Stimulated activated CD4-positive, alpha-beta T cell treated with anti-CD3 and anti-CD28 coated beads, Interleukin-2, amount 100 ng/mL, for 24 hours (primary cell): ENCODE measurements around the gene GRIP1.
"Not testable (repeated sequence)": the region's sequence is repeated elsewhere in the genome, so short reads cannot be mapped to it uniquely, and the experiment has no call there.

Experiments used
- DNase-seq, 2 donors: peaks; one replicate each; pipeline ENCODE4 v3.0.0-alpha.2; 2020

Gene GRIP1

DNA sequence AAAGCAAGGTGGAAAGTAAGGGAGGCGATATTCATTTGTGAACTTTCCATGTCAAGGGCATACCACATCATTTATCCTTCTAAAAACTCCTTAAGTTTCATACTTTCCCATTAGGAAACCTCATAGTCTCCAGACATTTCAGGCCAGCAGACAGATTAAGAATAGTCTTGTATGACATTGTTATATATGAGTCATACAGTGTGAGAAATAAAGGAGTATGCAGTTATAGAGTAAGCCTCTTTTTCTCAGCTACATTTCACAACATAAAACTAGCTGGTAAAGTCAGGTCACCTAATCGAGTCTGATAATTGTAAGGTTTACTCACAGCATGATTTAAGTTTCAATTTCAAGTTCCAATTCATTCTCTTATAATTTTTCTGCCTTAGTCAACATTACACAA is 164.3 kb downstream of the GRIP1 start:
- DNase-seq: no peak

DNA sequence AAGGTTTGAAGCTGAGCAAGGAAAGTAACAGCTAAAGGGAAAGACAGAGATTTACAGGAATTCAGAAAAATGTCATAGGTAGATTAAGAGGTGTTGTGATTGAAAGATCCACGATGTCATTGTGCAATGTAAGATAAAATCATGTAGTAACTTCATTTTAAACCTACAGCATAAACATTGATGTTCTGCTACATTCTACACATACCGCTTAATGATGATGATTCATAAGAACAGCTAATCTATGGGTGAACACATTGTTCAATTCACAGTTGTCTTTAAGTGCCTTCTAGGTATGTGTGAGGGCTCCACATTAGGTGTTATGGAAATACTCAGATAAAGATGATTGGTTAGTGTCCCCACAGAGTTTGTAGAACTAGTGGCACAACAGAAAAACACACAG is 170.9 kb downstream of the GRIP1 start:
- DNase-seq: no peak

DNA sequence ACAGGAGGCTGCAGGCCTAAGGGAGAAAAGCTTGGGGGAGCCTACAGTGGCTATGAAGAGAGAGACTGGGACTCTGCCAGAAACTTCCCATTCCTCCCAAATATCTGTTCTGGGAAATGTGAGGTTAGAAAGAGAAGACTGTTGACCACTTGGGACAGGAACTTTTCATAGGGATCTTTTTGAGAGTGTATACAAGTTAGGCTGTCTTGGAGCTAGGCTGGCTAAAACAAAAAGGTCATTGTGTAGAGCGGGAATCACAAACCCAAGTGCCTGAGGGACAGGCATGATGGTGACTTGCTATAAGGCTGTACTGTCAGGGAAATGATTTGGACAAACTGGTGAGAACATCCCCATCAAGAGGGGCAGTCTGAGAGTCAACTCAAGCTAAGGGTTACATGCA is 175.1 kb downstream of the GRIP1 start:
- no peak for DNase-seq

DNA sequence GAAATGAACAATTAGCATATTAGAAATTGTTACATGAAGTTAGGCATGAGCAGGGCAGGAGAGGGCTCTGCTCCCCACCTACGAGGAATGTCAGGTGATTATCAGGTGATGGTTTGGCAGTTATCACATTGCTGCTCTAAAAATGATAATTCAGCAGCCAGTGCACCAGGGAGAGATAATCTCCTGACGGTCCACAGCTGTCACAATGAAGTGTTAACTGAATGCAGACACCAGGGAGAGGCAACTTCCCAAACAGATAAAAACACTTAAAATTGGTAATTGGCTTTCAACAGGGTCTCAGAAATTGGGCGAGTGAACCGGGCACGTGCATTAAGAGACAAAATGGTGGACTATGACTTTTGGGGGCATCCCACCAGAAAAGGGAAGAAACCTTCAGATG is 176.0 kb downstream of the GRIP1 start:
- DNase-seq: no peak

DNA sequence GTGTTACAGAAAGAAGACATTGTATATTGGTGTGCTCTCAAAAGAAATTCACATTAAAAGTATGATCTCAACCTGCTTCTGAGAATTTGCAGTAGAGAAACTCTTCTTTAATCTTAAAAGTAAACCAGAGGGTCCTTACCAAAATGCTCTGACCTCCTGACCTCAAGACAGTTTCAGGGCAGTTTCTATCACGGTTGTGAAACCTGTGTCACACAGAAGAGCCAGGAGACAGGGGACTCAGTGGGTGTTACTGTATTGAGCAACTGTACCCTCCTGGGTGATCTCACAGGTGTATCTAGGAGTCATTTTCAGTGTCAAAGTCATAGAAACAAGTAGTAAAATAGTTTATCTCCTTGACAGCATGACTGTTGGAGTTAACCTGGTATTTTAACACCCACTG is 178.0 kb downstream of the GRIP1 start:
- DNase-seq: no peak

DNA sequence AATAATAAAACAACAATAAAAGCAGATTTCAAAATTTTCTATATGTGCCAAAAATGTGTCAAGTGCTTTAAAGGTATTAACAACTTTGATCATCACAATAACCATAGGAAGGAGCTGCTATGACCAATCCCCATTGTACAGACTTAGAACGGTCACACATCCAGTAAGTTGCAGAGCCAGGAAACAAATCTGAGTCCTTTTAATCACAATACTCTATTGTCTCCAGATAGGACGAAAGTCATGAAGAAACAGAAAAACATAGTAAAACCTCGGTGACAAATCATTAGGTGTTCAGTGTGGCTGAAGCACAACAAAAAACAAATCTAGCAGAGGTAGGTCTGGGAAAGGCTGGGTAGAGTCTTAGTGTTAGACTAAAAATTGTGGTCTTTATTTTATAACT is 178.8 kb downstream of the GRIP1 start:
- no peak for DNase-seq

DNA sequence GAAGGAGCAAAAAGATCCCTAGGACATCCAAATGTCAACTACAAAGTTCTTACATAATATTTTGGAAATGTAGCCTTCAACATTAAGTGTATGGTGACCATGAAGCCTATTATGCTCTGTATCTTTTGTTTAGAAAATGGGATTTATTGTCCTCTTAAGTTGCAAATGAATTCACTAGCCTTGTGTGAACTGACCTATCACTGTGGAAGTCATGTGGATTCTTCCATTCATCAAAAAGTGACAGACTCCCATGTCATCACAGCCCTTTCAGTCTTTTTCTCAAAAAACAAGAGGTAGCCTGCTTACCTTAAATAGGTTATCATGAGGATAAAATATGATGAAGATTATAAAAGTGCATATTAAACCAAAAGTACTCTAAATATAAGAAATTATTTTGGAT is 179.9 kb downstream of the GRIP1 start:
- DNase-seq: no peak

DNA sequence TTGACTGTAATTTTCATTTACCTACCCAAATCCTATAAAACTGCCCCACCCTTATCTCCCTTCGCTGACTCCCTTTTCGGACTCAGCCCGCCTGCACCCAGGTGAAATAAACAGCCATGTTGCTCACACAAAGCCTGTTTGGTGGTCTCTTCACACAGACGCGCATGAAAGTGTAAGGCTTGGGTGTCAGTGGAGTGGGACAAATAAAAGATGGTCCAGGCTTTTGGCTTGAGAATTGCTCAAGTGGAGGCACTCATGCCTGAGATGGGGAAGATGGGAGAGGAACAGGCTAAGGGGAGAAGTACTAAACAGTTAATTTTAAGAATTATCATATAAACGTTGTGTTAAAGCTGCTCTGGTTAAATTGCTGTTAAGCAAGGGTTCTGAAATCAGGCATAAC is 180.8 kb downstream of the GRIP1 start:
- DNase-seq: not testable (repeated sequence)

DNA sequence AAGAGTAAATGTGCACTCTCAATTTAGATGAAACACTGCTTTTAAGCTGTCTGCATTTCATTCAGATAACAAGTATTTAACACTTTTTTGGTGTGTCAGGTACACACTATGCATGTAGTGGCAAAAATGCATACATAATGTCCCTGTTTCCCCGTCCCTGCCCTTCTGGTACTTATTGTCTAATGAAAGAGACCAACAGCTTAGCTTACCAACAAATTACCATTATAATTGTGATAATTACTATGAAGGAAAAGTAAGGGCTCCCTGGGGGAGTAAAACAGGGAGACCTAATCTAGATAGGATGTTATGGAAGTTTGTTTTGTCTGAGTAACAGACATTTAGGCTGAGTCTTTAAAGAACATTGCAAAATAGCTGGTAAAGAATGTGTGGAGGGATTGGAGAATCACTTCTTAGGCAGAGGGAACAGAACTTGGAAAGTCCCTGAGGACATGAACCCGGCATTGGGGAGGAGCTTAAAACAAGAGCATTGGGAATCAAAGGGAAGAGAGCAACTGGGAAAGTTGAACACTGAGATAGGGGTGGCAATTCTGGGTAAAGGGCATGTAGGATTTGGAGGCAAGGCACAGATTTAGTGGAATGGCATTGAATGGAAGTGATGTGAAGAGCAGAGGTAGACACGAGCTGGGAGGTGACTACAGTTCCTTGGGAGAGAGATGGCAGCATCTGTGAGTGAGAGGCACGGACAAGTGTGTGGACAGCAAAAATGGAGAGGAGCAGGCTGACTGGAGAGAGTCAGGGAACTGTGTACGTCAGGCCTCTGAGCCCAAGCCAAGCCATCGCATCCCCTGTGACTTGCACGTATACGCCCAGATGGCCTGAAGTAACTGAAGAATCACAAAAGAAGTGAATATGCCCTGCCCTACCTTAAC is 181.6 kb downstream of the GRIP1 start:
- DNase-seq: no peak

DNA sequence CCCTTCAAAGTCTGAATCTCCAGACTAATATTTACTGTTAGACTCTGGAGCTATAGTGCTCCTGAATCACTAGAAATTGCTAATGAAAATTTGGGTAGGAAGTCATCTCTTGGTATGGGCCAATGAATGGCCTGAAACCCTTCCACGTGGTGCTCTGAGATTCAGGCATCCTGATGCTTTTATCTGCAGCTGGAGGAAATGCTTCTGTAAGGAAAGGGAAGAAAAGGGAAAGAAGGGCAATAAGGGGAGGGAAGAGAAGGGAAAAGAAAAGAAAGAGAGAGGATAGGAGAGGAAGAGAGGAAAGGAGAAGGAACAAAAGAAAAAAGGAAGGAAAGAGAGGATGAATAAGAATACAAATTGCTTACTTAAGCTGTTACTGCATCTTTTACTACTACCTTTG is 182.3 kb downstream of the GRIP1 start:
- DNase-seq: no peak

DNA sequence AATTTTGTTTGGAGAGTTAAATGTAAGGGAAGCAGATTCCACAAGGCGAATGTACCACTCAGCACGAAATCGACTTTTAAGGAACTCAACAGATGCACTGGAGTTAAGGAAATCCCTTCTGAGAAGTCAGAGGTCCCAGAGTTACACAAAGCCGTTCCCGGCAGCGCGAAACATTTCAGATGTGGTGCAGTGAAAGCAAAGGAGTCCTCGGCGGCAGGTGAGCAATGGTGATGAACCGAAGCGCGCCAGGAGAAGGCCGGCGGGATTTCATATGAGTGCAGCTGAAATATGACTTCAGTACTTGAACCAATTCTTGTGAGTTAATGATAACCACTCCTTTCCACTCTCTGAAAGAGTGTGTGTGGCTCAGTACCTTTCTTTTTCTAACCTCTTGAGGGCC is 183.2 kb downstream of the GRIP1 start:
- DNase-seq: no peak

DNA sequence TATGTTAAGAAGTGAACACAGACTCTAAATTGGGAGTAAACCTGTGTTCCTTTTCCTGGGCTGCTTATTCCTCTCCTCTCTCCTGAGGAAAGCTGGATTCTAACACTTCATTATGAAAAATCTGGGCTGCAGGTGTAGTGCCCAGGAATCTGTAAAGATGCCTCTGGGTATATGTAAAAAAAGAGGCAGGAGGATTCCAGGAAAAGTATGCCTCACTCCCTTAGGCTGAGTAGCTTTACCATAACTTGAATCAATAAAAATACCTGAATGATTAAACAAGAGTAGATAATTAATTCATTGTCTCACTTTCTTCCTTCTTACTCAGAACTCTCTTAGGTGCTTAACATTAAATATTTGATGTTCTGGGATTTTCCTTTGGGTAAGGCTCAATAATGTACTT is 185.1 kb downstream of the GRIP1 start:
- DNase-seq: no peak

DNA sequence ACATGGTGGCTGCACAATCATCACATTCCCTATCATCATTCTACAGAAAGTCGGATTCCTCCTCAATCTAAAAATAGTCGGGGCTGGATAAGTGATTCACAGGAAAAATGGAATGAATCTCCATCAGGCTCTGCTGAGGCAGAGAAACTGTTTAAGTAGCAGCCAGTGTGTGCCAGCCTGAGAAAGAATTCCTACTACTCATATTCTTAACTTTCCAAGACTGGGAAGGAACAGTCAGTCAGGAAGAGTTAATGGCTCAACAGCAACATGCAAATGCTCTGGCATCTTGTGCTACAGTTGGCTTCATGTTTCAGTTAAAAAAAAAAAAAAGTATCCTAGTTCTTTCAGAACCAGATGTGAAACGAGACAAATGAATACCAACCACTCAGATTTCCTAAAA is 187.0 kb downstream of the GRIP1 start:
- DNase-seq: no peak

DNA sequence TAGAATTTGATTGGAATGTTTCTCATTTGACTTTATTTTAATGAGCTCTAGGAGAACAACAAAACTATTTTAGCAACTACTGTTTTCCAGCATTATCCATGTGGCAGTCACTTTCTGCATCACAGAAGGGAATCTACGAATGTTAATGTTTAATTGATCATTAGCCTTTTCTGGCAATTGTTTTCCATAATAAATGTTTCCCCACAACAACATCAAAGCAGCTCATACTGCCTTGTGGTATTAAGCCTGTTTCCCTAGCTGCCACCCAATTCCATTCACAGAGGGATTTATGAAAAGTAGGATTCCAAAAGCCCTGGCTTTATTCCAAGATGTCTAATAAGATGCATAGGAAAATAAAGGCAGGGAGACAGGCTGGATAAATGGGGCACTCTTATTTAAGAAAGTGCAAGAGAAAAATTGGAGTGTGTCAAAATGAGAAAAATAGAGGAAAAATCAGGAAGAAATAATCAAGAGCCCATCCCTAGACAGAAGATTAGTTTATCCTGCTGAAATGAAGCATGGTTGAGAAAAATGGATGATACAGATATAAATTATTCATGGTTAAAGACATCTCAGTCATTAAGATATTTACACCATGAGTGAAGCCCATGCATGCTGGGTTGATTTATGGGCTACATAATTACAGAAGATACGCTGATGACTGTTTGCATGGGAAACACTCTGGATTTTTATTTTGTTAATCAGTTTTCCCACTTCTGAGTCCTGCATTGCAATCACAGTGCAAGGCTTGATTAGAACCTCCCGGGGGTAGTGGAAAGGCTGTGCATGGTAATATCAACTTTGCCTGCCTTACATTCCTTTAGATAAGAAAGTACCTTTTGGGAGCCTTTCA is 196.3 kb downstream of the GRIP1 start:
- no peak for DNase-seq

DNA sequence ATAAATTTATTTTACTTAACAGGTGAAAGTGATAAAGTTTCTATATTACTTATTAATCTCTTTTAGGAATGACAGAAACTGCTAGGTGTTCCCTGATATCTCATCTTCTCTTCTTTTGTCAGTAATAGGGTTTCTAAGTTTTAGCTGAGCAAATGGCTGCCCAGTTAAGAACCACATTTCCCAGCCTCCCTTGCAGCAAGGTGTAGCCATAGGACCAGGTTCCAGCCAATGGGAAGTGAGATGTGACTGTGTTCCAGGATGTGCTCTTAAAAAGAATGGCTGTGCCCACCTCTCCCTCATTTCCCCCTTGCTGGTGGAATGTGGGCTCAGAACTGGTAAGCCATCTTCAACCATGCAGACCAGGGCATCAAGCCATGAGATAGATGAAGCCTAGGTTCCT is 210.9 kb downstream of the GRIP1 start:
- no peak for DNase-seq

DNA sequence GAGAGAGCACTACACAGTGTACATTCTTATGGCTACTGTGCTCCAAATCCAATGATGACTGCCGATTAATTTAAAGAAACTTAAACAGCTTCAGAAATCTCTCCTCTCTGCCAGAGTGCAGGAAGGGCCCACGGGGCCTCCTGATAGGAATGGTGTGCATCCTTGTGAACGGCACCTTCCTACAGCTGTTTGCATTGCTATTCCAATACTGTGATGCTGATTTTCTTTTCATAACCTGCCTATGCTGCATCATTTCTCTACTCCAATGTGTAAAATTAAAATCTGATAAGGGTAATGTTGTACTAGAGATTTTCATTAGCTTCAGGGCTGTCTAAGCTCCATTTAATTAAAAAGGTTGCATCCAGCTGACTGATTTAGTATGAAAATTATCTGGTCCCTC is 217.5 kb downstream of the GRIP1 start:
- DNase-seq: no peak

DNA sequence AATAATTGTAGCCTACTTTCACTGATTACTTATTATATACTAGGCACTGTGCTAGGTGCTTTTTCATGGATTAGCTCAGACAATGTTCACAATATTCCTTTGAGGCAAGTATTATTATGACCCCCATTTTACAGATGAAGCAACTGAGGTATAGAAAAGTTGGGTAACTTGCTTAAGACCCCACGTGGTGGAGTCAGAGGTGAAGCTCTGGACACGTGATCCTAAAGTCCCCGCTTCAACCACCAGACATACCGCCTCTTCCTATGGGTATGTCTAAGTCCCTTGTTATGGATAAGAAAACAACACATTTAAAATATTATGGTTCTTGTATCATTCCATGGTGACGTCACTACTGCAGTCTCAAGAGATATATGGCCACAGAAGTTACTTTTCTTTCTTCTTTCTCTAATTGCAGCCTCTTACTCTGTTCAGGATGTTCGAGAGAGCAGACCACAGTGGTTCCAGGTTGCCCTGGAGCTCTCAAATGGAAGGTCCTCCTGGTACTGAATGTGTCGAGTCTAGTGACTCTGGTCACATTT is 218.9 kb downstream of the GRIP1 start:
- DNase-seq: no peak

DNA sequence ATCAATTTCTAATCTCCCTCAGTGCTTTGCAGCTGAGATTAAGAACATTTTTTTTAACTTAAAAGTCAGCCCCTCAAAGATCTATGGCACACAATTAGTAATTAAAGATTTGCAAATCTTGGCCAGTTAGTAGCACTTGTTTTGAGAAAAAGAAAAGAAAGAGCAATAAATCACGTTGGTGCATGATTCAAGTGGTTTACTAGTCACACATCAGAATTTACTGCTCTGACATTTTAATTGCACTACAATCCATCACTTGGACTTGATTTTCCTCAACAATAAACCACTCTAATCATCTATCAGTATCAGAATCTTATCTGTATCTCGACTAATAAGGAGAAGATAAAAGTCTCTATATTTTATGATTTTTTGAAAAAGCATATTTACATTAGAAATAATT is 222.3 kb downstream of the GRIP1 start:
- DNase-seq: no peak

DNA sequence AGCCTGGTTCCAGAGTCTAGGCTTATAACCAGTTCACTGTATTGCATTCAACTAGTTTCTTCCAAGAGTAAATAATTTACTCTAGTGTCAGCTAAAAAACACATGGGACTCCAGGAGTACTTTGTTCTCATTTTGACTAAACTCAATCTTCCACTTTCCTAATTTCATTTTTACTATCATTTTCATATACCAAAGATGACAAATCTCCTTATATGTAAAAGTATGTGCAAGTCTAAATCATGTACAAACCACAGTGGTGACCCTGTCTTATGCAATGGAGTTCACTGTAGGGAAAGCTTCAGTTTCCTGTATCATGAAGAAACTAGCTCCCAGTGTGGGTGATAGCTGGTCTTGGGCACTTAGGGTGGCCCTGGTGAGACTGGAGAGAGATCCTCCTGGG is 225.0 kb downstream of the GRIP1 start:
- no peak for DNase-seq

DNA sequence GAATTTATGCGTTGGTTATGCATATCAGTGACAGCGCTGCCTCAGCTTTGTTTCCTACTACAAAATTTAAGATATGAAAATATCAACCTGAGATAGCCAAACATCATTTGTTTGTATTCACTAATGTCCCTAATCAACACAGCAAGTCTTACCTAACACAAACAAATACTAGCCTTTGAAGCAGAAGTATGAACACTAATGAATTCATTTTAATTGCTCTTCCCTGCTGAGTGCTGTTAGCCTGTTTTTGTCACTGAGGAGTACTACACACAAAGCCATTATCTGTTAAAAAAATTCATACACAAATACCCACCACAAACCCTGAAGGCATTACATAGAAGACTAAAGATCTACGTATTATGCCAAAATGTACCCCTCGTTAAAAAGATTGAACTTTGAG is 225.8 kb downstream of the GRIP1 start:
- DNase-seq: no peak

DNA sequence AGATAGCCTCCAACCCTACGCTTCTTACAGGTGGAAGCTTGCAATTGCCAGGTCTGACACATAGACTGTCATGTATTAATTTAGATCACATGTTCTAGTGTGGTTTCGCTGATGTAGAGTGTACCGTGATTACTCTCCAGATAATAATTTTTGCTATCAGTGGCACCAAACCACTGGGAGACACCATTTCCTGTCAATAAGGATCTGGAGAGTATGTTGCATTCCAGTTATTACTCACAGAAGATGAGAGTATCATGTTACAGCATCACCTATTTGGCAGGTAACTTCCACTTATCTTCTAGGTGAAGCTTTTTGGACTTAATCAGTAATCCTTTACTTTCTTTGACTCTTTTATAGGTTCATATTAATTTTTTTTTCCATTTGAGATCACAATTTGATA is 229.3 kb downstream of the GRIP1 start:
- DNase-seq: no peak

DNA sequence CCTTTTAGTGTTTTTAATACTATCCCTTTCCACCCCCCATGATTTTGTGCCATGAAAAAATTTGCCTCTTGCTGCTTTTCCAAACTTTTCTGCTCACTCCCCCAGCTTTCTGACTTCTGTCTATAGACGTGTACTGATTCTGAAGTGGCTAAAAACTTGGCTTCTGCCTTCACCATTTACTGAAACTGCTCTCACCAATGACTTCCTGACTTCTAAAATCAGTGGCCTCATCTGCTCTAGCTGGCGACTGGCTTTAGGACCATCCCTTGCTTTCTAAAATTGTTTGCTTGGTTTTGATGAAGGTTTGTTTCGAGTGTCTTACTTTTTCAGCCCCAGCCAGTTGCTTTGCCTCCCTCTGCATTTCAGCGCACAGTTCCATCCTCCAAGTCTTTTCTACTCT is 231.2 kb downstream of the GRIP1 start:
- no peak for DNase-seq

DNA sequence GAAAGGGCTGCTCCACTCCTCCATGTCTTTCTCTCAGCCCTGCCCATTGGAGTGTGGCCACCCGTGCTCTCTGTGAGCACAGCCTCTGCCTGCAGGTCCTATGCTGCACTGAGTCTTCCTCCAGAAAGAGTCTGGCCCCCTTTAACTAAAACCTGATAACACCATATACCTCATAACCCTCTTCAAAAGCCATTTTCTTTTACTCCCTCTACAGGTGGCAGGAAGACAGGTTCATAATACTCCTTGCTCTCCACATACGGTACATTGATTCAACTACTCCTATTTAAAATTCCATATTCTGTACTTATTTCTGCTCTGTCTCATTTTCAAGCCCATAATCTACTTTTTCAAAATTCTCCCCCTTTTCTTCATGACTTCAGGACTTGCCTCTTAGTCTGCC is 232.6 kb downstream of the GRIP1 start:
- no peak for DNase-seq
